22Rv1 (cell line): ENCODE data around the gene CREG2.

Source experiments
- CTCF ChIP-seq: fragments of 450-650 bp; IDR thresholded peaks from 2 replicates; pipeline ENCODE4 v1.5.1; 2017; ENCODE audit warnings: mild to moderate bottlenecking
- ZFX ChIP-seq: fragments of 450-650 bp; IDR thresholded peaks from 2 replicates; pipeline ENCODE4 v1.6.1; 2017; ENCODE audit warnings: antibody characterized with exemption, borderline replicate concordance

DNA sequence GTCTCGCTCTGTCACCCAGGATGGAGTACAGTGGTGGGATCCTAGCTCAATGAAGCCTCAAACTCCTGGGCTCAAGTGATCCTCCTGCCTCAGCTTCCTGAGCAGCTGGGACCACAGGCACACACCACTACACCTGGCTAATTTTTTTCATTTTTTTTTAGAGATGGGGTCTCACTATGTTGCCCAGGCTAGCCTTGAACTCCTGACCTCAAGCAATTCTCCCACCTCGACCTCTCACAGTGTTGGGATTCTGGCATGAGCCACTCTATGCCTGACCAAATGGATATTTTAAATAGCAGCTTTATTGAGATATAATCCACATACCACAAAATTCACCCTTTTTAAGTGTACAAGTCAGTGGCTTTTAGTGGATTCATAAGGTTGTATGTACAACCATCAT lies 89.9 kb downstream of the CREG2 start:
- no peak for TF ChIP-seq CTCF
- no peak for TF ChIP-seq ZFX
